Skeletal muscle satellite cell (primary cell): ENCODE measurements around the gene PAX5.

Source experiments
- H3K27me3 ChIP-seq: 2 replicates; pipeline ENCODE4 v1.7.0; 2013; ENCODE audit warnings: low read length; ENCODE audit not compliant: control insufficient read depth, insufficient read depth
- H3K36me3 ChIP-seq: 2 replicates; pipeline ENCODE4 v1.7.0; 2013; ENCODE audit warnings: mild to moderate bottlenecking, control low read depth, low read length; ENCODE audit not compliant: insufficient read depth
- H3K4me1 ChIP-seq: 2 replicates; pipeline ENCODE4 v1.7.0; 2013; ENCODE audit warnings: low read length; ENCODE audit not compliant: control insufficient read depth, insufficient read depth
- H3K4me2 ChIP-seq: 2 replicates; pipeline ENCODE4 v1.7.0; 2013; ENCODE audit warnings: mild to moderate bottlenecking, low read length
- H3K4me3 ChIP-seq: 2 replicates; pipeline ENCODE4 v1.7.0; 2013; ENCODE audit warnings: low read length
- H3K9ac ChIP-seq: 2 replicates; pipeline ENCODE4 v1.7.0; 2013; ENCODE audit warnings: mild to moderate bottlenecking, low read depth, low read length, moderate library complexity
- H3K9me3 ChIP-seq: replicated peaks from 2 replicates; pipeline ENCODE4 v1.7.0; 2013; ENCODE audit warnings: mild to moderate bottlenecking, control low read depth, low read length

Gene PAX5

DNA sequence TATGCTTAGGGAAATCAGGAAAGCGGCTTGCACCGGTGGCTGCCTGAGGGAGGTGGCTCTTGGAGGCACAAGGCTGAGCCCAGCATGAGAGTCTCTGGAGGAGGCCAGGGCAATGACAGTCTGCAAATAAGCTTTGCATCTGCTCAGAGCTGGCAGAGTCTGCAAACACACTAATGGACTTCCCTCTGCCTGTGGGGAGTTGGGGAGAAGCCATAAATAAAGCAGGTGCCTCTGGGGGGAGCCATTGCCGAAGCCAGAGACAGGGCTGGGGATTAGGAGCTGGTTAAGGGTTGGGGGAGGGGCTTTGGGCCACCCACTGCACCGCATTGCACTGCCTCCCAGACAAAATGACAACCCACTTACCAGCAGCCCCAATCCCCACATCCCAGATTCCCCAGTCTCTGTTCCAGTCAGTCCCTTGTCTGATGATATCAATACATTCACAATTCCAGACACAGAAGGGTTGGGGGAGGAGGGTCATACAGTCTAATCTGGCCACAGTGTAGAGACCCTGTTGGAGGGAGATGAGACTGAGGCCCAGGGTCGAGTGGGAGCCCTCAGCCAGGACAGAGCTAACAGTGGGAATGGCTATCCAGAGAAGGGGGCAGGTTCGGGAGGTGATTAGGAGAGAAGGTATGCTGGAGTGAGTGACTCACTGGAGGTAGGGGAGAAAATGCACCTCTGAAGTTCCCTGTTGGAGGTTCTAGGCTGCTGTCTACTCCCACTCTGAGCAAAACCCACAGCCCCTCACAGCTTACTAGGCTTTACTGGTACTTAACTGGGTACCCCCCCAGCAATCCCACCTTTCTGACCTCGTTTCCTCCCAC is 53.7 kb downstream of the PAX5 start:
- H3K9ac ChIP-seq: no peak overlapping the region
- no peak overlapping the region for H3K4me3 ChIP-seq
- no peaks in the 10 kb centered on the region for H3K36me3 ChIP-seq
- H3K4me1 ChIP-seq: no peaks in the 10 kb centered on the region
- peaks cover 79% of the 10 kb centered on the region for H3K27me3 ChIP-seq
- no peaks in the 10 kb centered on the region for H3K9me3 ChIP-seq
- H3K4me2 ChIP-seq: no peak overlapping the region

DNA sequence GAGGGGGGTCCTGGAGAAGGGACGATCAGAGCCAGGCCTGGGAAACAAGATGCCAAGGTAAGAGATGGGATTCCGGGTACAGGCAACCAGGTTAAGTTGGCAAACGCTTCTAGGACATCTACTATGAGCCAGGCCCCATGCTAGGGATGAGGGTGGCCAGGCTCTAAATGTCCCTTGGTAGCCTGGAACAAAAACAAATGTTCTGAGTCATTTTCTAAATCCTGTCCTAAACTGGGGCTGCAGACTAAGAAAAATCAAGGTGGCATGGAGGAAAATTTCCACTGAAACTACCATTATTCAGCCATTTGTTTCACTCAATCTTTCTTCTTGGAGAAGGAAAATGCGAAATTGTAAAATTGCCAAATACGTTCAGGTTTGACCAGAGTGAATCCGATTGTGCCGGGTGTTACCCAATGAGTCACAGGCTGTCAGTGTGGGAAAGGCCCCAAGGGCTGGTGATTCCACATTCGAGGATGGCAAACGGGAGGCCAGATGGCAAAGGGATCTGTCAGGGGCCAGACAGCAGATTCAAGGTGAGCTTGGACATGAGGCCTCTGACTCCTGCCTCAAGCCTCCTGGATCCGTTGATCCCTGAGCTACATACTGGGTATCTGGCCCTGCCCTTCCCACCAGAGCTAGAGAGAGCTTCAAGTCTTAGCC is 57.6 kb downstream of the PAX5 start:
- Histone ChIP-seq H3K27me3 (peaks cover 70% of the 10 kb centered on the region), H3K9ac (no peak overlapping the region), H3K4me3 (no peak overlapping the region), H3K4me1 (no peaks in the 10 kb centered on the region), H3K9me3 (no peaks in the 10 kb centered on the region), H3K4me2 (no peak overlapping the region), H3K36me3 (no peaks in the 10 kb centered on the region)

DNA sequence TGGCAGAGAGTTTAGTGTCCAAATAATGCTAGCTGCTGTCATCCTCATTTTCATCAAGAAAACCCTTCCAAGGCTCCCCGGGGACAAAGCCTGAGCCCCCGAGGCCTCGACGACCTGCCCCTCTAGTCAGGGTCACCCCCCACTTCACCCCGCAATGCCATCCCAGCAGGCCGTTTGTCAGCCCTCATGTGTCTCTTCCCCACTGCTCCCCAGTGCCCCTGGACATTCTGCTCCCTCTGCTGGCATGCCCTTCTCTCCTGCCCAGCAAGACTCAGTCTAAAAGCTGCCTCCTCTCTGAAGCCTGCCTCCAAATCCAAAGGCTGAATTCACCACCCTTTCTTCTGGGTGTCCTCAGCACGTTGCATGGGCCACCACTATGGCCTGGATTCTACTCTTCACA is 59.3 kb downstream of the PAX5 start:
- Histone ChIP-seq H3K4me1 (no peaks in the 10 kb centered on the region), H3K36me3 (no peaks in the 10 kb centered on the region), H3K4me3 (no peak overlapping the region), H3K27me3 (peaks cover 75% of the 10 kb centered on the region), H3K4me2 (no peak overlapping the region), H3K9me3 (no peaks in the 10 kb centered on the region), H3K9ac (no peak overlapping the region)

DNA sequence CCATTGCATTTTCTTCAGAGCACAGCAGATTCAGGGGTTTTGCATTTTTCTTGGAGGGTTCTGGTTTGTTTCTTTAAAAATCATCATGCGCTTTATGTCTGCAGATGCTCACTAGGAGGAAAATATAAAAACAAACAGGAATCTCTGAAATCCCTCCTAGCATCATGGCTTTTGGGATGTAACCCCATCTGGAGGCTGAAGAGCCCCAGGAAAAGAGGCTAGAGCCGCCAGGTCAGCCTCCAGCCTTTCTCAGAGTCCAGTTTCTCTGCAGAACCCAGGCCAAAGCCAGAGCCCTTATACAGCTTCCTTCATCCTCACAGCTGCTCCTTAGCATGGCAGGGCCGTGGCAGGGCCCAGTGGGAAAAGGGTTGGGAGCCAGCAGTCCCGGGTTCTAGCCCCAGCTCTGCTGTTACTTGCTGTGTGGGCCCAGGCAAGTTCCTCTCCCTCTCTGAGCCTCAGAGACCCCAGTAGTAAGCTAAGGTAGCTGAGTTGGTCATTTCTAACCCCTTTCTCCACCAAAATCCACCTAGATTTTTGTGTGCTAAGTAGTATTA is 62.1 kb downstream of the PAX5 start:
- Histone ChIP-seq H3K9ac (no peak overlapping the region), H3K27me3 (peaks cover 54% of the 10 kb centered on the region), H3K36me3 (no peaks in the 10 kb centered on the region), H3K4me2 (no peak overlapping the region), H3K4me3 (no peak overlapping the region), H3K4me1 (no peaks in the 10 kb centered on the region), H3K9me3 (no peaks in the 10 kb centered on the region)

DNA sequence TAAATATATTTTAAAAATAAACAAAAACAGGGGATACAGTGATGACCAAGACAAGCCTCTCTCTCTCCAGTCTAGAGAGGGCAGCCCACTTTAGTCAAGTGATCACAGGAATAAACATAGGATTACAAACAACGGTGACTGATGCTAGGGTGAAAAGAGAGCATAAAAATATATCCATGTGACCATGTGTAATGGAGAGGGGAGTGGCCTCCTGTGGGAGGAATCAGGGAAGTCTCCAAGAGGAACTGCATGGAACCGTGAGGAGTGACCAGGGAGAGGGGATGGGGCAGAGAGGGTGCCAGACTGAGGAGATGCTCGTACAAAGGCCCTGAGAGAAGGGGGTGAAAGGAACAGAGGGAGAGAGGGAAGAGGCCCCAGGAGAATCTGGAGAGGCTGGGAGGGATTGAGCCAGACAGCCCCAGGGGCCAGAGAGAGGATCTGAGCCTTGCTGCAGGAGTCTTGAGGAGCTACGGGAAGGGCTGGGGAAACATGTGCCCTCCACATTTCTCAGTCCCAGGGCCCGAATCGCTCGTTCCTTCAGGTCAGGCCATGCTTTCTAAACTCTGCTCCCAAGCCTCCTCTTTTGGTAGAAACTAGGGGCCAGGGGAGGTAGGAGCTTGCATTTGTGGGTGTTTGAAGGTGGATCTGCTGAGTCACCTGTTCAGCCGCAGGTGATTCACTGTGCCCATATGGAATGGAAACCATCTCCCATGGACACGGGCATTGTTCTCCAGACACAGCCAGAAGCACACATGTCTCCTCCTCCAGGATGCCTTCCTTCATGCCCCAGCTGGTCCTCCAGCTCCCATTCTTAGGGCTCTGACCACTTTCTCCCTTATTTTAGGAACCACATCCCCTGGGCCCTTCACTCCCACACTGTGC is 63.8 kb downstream of the PAX5 start:
- no peaks in the 10 kb centered on the region for H3K36me3 ChIP-seq
- H3K4me3 ChIP-seq: no peak overlapping the region
- no peaks in the 10 kb centered on the region for H3K9me3 ChIP-seq
- H3K27me3 ChIP-seq: peaks cover 51% of the 10 kb centered on the region
- no peak overlapping the region for H3K9ac ChIP-seq
- H3K4me1 ChIP-seq: no peaks in the 10 kb centered on the region
- H3K4me2 ChIP-seq: no peak overlapping the region

DNA sequence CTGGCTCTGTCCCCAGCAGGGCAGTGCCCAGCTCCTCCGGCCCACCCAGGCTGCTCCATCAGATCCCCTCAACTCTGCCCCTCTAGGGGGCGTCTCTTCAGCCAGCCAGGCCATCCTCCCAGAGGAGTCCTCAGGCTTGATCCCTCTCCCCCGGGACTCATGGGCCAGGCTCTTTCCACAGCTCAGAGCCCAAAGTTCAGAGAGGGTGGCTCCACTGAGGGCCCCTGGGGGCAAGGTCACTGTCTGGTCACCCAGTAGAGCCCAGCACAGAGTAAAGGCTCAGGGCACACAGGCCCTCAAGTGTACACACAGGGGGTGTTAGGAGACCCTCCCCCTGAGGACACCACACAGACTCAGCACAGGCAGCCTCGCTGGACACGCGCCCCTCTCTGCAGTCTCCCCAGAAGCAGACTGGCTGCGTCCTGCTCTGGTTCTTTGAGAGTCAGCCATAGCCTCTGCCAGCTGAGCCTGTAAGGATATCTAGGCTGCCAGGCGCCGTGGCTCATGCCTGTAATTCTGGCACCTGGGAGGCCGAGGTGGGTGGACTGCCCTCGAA is 64.8 kb downstream of the PAX5 start:
- Histone ChIP-seq H3K4me1 (no peaks in the 10 kb centered on the region), H3K9me3 (no peaks in the 10 kb centered on the region), H3K4me2 (no peak overlapping the region), H3K9ac (no peak overlapping the region), H3K27me3 (peaks cover 50% of the 10 kb centered on the region), H3K36me3 (no peaks in the 10 kb centered on the region), H3K4me3 (no peak overlapping the region)

DNA sequence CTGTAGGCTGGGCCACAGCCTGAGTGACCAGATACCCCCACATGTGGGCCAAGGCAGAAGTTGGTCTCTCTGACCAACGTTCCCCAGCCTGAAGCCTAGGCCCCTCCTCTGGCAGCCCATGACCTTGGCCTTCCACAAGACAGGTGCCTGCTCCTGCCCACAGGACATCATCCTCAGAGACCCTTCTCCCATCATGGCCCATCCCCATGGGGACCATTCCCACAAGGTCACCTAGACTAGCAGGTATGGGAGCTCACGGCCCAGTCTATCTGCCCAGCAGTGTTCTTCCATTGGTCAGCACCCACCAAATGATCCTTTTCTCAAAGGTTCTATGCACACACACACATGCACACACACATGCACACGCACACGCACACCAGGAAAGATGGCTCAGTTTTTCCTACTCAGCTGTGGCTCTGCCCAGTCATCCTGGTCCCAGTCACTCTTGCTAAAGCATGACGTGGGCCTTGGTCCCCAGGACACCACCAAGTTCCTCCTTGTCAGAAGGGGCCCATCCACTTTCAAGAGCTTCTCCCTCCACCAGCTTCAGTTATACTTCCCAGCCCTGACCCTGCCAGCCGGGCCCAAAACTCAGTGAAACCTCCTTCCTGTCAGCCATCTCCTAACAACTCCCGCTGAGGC is 65.4 kb downstream of the PAX5 start:
- Histone ChIP-seq H3K4me2 (no peak overlapping the region), H3K4me1 (no peaks in the 10 kb centered on the region), H3K4me3 (no peak overlapping the region), H3K27me3 (peaks cover 50% of the 10 kb centered on the region), H3K36me3 (no peaks in the 10 kb centered on the region), H3K9me3 (no peaks in the 10 kb centered on the region), H3K9ac (no peak overlapping the region)

DNA sequence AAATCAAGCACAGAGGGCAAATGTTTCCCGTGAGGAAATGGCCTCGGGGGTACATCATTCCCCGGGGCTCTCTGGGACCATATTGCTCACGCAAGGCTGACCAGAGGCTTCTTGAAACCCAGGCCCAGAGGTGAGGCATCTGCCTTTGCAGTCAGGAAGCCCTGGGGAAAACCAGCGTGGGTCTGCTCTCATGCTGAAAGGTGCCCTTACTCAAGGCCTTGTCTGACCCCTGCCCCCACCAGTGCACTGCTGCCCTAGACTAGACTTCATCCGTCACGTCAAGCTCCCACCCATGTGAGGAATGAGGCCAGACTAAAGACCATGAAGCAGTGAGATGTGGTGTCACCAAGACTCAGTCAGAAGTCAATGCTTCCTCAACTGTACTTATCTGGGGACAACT is 66.1 kb downstream of the PAX5 start:
- Histone ChIP-seq H3K9ac (no peak overlapping the region), H3K4me3 (no peak overlapping the region), H3K27me3 (peaks cover 45% of the 10 kb centered on the region), H3K9me3 (no peaks in the 10 kb centered on the region), H3K4me2 (no peak overlapping the region), H3K36me3 (no peaks in the 10 kb centered on the region), H3K4me1 (no peaks in the 10 kb centered on the region)

DNA sequence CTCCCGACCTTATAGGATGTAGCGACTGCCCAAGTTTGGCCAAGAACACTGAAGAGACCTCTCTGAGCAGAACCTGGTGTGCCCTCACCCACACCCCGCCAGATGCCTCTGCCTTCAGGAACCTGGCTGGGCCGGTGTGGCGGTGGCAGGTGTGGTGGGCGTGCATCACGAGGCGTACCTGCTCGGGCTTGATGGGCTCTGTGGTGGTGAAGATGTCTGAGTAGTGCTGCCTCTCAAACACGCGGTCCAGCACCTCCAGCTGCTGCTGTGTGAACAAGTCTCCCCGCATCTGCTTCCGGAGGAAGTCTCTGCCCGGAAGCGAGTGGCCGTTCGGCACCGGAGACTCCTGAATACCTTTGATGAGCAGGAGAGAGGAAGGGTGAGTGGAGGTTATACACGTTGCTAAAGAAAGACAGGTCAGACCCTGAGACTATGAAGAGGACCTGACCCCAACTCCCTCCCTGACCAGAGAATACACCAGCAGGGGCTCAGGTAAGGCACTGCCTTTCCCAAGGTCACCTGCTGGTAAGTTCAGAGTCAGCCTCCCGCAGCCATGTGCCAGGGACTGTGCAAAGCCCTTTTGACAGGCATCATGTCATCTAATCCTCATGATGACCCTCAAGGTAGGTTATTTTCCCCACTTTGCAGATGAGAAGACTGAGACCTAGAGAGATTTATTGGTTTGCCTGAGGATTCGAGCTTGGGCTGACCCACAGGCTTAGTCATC is 67.5 kb downstream of the PAX5 start:
- Histone ChIP-seq H3K4me2 (no peak overlapping the region), H3K27me3 (peaks cover 49% of the 10 kb centered on the region)

DNA sequence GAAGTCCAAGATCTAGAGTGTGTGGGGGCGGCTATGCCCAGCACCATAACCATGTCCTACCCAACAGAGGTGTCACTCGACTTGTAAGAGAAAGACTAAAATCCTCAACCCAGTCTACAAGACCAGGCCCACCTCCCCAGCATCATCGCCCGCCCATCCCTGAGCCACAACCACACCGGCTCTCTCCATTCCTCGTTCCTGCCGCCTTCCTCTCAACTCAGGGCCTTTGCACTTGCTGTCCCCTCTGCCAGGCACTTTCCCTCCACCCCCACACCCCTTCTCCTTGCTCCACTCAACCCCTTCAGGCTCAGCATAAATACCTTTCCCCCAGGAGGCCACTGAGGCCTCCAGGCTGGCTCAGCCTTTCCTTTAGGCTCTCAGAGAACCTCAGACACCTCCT is 69.3 kb downstream of the PAX5 start:
- Histone ChIP-seq H3K4me1 (no peaks in the 10 kb centered on the region), H3K9me3 (no peaks in the 10 kb centered on the region), H3K9ac (no peak overlapping the region), H3K36me3 (no peaks in the 10 kb centered on the region), H3K4me3 (no peak overlapping the region), H3K27me3 (peaks cover 49% of the 10 kb centered on the region), H3K4me2 (no peak overlapping the region)

More for the DNA sequence above, 67.5 kb downstream of the PAX5 start:
- Histone ChIP-seq H3K9me3 (no peaks in the 10 kb centered on the region), H3K4me3 (no peak overlapping the region), H3K4me1 (no peaks in the 10 kb centered on the region), H3K9ac (no peak overlapping the region), H3K36me3 (no peaks in the 10 kb centered on the region)
